Measurements from ENCODE around the gene TMEM45B. TPM values are rescaled to one million over a fixed set of nuclear protein-coding genes. Genes with fewer than 3 reads are reported as not detected.
"Not testable (repeated sequence)": the region's sequence is repeated elsewhere in the genome, so short reads cannot be mapped to it uniquely, and the experiment has no call there.

TMEM45B gene
- total RNA-seq, 1 experiment from 2014 or later = not detected

GRCh38 chr11:129798212-129798611, 17.4 kb upstream of the TMEM45B start:
- peaks cover 5% of the 10 kb centered on the region; the same call in 1 of the 2 replicates for H3K9me3 ChIP-seq
- no peaks in the 10 kb centered on the region; the same call in 1 of the 2 replicates for H3K27me3 ChIP-seq
- H3K36me3 ChIP-seq = no peaks in the 10 kb centered on the region
- H3K4me3 ChIP-seq = no peak overlapping the region
- DNase-seq = no peak

DNA sequence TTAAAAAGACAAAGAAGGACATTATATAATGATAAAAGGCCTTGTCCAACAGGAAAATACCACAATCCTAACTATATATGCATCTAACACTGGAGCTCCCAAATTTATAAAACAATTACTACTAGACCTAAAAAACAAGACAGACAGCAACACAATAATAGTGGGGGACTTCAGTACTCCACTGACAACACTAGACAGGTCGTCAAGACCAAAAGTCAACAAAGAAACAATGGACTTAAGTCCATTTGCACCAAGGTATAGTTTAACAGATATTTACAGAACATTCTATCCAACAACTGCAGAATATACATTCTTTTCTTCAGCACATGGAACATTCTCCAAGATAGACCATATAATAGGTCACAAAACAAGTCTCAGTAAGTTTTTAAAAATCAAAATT, 15.5 kb upstream of the TMEM45B start:
- H3K36me3 ChIP-seq, H3K4me3 ChIP-seq, H3K9me3 ChIP-seq, H3K27me3 ChIP-seq, DNase-seq: not testable (repeated sequence)

GRCh38 chr11:129800655-129801054, 15.0 kb upstream of the TMEM45B start:
- Histone ChIP-seq H3K27me3 (no peaks in the 10 kb centered on the region; the same call in 1 of the 2 replicates), H3K9me3 (peaks cover 5% of the 10 kb centered on the region; the same call in 1 of the 2 replicates), H3K4me3 (no peak overlapping the region), H3K36me3 (no peaks in the 10 kb centered on the region)
- no peak for DNase-seq

DNA sequence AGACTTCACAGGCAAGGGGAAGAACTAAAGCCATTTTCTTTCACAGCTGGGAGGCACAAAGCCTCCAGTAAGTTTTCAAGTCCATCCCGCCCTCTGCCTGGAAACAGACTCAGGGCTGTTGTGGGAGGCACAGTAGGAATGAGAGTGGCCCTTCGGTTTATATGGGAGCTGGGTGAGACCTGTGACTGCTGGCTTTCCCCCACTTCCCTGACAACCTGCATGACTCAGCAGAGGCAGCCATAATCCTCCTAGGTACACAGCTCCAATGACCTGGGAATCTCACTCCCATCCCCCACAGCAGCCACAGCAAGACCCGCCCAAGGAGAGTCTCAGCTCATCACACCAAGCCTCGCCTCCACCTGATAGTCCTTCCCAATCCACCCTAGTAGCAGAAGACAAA, 12.1 kb upstream of the TMEM45B start:
- DNase-seq = no peak
- no peaks in the 10 kb centered on the region for H3K36me3 ChIP-seq

GRCh38 chr11:129804012-129804411, 11.6 kb upstream of the TMEM45B start:
- DNase-seq = no peak
- Histone ChIP-seq H3K9me3 (peaks cover 7% of the 10 kb centered on the region; the same call in 1 of the 2 replicates), H3K36me3 (no peaks in the 10 kb centered on the region), H3K27me3 (no peaks in the 10 kb centered on the region; the same call in none of the 2 replicates), H3K4me3 (no peak overlapping the region)

More for the DNA sequence above, 12.1 kb upstream of the TMEM45B start:
- H3K27me3 ChIP-seq = no peaks in the 10 kb centered on the region; the same call in none of the 2 replicates
- H3K9me3 ChIP-seq = peaks cover 7% of the 10 kb centered on the region; the same call in 1 of the 2 replicates
- no peak overlapping the region for H3K4me3 ChIP-seq

- not testable (repeated sequence) for H3K36me3 ChIP-seq, DNase-seq, H3K9me3 ChIP-seq, H3K27me3 ChIP-seq, H3K4me3 ChIP-seq
Measured at GRCh38 chr11:129808241-129808640, 7.4 kb upstream of the TMEM45B start.

DNA sequence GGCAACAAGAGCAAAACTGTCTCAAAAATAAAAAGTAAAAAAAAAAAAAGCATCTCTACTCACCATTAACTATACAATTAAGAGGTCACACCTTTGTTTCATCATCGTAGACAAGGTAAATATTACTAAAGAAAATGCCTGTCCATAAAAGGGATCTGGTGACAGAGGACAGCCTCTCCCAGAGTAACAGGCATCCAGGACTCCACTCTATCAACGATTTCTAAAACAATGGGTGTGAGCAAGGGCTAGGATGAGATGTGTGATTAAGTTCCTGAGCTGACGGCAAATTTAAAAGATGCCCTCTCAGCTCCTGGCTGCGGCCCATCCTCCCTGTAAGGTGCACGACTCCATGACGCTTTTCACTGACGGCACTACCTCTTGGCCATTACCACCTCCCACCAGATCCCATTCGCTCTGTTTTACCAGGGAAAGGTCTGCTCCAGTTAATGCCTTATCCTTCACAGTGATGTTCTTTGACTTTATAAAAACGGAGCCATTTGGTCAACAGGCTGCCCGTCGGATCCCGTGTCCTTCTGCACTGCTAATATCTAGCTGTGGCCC, 2.3 kb upstream of the TMEM45B start:
- Histone ChIP-seq H3K4me3 (no peak overlapping the region), H3K9me3 (peaks cover 4% of the 10 kb centered on the region; the same call in 1 of the 2 replicates), H3K36me3 (no peaks in the 10 kb centered on the region), H3K27me3 (peaks cover 3% of the 10 kb centered on the region; the same call in 1 of the 2 replicates)
- no peak for DNase-seq

- Histone ChIP-seq H3K4me3 (peak overlapping the region; percentile 21), H3K9me3 (peaks cover 4% of the 10 kb centered on the region; the same call in 1 of the 2 replicates), H3K27me3 (peaks cover 3% of the 10 kb centered on the region; the same call in 1 of the 2 replicates), H3K36me3 (no peaks in the 10 kb centered on the region)
- DNase-seq = peak; percentile 27
Measured at GRCh38 chr11:129814244-129815014, 1.2 kb upstream of the TMEM45B start.

DNA sequence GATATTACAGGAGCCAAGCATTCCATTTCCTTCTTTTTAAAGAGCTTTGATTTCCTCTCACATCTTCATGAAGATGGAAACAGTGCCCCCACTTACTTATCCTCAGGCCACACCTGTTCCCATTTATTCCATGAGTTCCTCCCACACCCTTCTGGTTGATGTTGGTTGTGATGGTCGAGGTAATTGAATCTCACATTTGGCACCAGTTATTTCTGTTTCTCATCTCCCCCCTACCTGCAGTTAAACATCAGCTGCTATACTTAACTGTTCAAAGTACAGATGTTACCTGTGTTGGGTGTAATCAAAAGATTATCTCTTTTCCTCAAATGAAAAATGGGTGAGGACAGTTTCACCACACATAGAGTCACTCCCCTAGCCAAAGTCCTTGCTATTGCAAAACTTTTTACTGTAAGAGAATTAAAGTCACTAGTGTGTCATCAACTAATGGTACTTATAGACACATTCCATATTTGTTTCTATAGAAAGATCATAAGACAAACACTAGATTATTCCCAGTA, 1.9 kb downstream of the TMEM45B start:
- Histone ChIP-seq H3K9me3 (peaks cover 4% of the 10 kb centered on the region; the same call in 1 of the 2 replicates), H3K4me3 (no peak overlapping the region), H3K36me3 (no peaks in the 10 kb centered on the region), H3K27me3 (peaks cover 3% of the 10 kb centered on the region; the same call in 1 of the 2 replicates)
- no peak for DNase-seq

DNA sequence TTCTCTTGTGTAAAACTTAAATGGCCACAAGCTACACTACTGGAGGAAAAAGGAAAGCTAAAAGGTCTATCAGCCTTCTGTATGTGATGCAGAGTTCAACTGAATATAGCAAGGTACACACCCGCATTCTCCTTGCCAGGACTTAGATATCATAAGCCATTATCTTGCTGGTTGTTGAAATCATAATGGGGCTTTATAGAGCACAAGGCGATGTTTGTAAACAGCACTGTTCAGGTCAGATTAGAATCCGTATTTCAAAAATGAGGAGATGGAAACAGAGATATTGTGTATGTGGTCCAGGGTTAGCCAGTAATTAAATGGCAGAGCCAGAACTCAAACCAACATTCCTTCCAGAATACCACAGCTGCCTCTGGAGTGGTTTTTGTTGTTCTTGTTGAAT, 2.6 kb downstream of the TMEM45B start:
- H3K36me3 ChIP-seq, H3K4me3 ChIP-seq, H3K9me3 ChIP-seq, DNase-seq, H3K27me3 ChIP-seq: not testable (repeated sequence)

GRCh38 chr11:129819237-129819636, 3.6 kb downstream of the TMEM45B start:
- DNase-seq = no peak
- Histone ChIP-seq H3K9me3 (peaks cover 4% of the 10 kb centered on the region; the same call in 1 of the 2 replicates), H3K36me3 (no peaks in the 10 kb centered on the region), H3K4me3 (no peak overlapping the region), H3K27me3 (peaks cover under 1% of the 10 kb centered on the region; the same call in 1 of the 2 replicates)

DNA sequence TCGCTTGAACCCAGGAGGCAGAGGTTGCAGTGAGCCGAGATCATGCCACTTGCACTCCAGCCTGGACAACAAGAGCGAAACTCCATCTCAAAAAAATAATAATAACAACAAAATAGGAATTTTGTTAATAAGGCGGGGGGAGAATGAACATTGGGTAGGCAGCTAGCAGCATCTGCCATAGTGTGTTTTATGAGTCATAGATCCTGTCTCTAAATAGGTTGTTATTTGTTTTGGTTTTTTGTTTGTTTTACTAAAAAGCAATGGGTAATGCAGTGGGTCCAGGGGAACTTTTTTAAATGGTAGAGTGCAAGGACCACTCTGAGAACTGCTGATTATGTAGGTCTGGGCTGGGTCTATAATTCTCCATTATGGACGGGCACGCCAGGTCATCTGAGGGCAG, 4.6 kb downstream of the TMEM45B start:
- H3K27me3 ChIP-seq, DNase-seq, H3K9me3 ChIP-seq, H3K4me3 ChIP-seq, H3K36me3 ChIP-seq: not testable (repeated sequence)

DNA sequence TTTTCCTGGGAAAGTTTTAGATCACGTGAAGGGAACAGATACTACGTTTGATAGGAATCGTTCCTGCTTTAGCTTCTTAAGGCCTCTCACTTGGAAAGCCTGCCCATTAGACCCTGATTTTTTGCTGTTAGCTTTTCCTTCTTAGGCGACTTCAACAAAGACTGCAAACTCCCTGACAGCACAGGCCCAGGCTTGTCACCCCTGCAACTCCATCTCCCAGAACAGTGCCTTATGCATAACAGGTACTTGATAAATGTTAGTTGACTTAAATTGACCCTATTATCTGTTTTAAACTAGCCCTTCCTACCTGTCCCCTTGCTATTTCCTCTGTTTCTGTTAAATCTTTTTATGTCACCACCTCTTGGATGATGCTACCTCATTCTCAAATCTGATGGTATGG, 7.6 kb downstream of the TMEM45B start:
- H3K9me3 ChIP-seq, H3K4me3 ChIP-seq, H3K36me3 ChIP-seq, DNase-seq, H3K27me3 ChIP-seq: not testable (repeated sequence)

DNA sequence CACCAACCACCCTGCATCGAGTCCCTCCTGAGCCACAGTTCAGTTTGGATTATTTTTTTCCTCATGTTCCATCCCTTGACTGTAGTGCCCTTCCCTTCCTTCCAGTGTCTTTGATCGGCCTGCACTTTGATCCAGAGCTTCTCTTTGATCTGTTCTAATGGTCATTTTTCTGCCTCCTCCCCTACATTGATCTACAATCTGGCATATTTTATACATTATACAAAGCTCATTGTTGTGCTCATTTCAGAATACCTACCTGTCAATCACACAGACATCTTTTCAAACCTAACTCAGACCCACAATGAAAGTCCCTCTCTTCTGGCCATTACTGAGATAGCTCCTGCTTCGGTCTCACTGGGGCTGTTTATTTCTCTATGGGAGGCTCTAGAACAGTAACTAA, 8.2 kb downstream of the TMEM45B start:
- not testable (repeated sequence) for H3K9me3 ChIP-seq, DNase-seq, H3K4me3 ChIP-seq, H3K27me3 ChIP-seq, H3K36me3 ChIP-seq

DNA sequence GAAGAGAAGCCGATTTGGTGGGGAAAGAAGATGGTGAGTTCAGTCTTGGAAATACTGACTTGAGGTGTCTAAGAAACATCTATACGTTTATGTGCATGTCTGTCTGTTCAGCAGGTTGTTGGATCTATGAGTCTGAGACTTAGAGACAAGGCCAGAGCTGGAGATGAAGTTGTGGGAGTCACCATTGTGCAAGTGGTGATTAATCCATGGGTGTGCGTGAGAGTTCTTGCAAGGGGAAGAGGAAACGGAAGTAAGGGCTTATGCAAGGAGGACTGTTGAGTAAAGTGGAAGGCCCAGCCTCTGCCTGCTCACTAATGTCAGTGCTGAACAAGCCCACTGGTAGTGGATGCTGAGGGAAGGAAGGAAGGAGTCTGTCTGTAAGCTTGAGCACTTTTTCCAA, 9.7 kb downstream of the TMEM45B start:
- Histone ChIP-seq H3K9me3 (no peaks in the 10 kb centered on the region), H3K4me3 (no peak overlapping the region), H3K27me3 (no peaks in the 10 kb centered on the region), H3K36me3 (no peaks in the 10 kb centered on the region)
- no peak for DNase-seq

GRCh38 chr11:129828301-129828836, 12.7 kb downstream of the TMEM45B start:
- Histone ChIP-seq H3K36me3 (no peaks in the 10 kb centered on the region), H3K27me3 (no peaks in the 10 kb centered on the region), H3K9me3 (no peaks in the 10 kb centered on the region), H3K4me3 (no peak overlapping the region)
- DNase-seq = no peak

DNA sequence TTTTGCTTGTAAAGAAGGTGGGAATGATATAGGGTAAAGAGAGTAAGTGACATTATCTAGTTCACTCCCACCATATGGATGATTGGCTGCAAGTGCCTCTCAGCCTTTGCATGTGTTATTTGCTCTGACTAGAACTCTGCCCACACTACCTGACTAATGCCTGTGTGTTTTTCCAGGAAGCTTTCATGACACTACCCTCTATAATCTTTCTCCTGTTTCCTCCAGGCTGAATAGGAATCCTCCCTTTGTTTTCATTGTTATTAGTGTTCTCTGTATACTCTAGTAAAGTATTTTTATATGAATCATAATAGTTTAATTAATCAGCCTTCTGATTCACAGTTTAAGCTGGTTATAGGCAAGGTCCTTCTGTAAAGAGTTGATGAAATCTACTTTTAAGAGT, 13.8 kb downstream of the TMEM45B start:
- not testable (repeated sequence) for H3K4me3 ChIP-seq, H3K36me3 ChIP-seq, DNase-seq, H3K27me3 ChIP-seq, H3K9me3 ChIP-seq

All from MG63 (cell line).